K562 (cell line): ENCODE results near the gene ADORA3. TPM values are rescaled to one million over a fixed set of nuclear protein-coding genes. Genes with fewer than 3 reads are reported as not detected.
A peak's percentile ranks its signal among the peaks of the same experiment; 100 is the strongest.

Experiments used
- ATAC-seq: fragments of 200-7000 bp; cut with Tn5 transposase; 3 replicates; pipeline ENCODE4 v1.9.1; 2020; ENCODE audit warnings: moderate library complexity
- BruUV-seq: library from RNA; stranded (reverse); fragments of 400-500 nt; replicated peaks from 2 replicates; lab custom pipeline; 2021; lab: Mats Ljungman, UMichigan
- CTCF ChIA-PET: fragments of 300-600 bp; formaldehyde crosslinking; extraction: SDS; loops from one replicate; lab custom pipeline; 2021; ENCODE audit warnings: low intra/inter-chr PET ratio; lab: Yijun Ruan, JAX
- POLR2A ChIA-PET: fragments of 300-600, 350-650 bp; sonication (Branson Sonifier 250); formaldehyde crosslinking; extraction: SDS; loops from one replicate; lab custom pipeline; 2021; ENCODE audit warnings: antibody characterized with exemption, inconsistent platforms; lab: Yijun Ruan, JAX
- DNase-seq, 4 experiments: peaks; one replicate each; pipeline versions ENCODE4 v3.0.0 to v3.0.0-alpha.2; 2011 to 2018; ENCODE audit warnings: low spot score in 3 of 4, mixed read lengths in 3 of 4; ENCODE audit errors: extremely low read depth in 1 of 4
- FAIRE-seq: peaks from 2 replicates; lab custom pipeline; 2011; peaks lifted over from hg19 to GRCh38; lab: Jason Lieb, UNC
- H2AFZ ChIP-seq: 2 replicates; pipeline ENCODE4 v1.6.0; 2011; ENCODE audit warnings: low read depth, low read length, control low read depth, inconsistent platforms
- H3K27ac ChIP-seq: fragments of 200-600 bp; 3 replicates; pipeline ENCODE4 v1.8.0; 2011; ENCODE audit warnings: low read depth, mild to moderate bottlenecking, control low read depth, inconsistent platforms, low read length, moderate library complexity, mixed read lengths; ENCODE audit errors: extremely low read depth
- H3K27me3 ChIP-seq, 2 experiments: fragments of 300-600 bp in 1 of 2; 2 replicates in 1 of 2; 3 replicates in 1 of 2; pipeline versions ENCODE4 v1.6.0 to v1.8.0; 2011; ENCODE audit warnings: inconsistent platforms in 2 of 2, low read length in 2 of 2, mild to moderate bottlenecking in 1 of 2, mixed read lengths in 1 of 2, moderate library complexity in 1 of 2; ENCODE audit not compliant: control insufficient read depth in 2 of 2, insufficient read depth in 2 of 2
- H3K36me3 ChIP-seq: fragments of 300-600 bp; 3 replicates; pipeline ENCODE4 v1.8.0; 2011; ENCODE audit warnings: mild to moderate bottlenecking, low read length, inconsistent platforms; ENCODE audit not compliant: control insufficient read depth, insufficient read depth
- H3K4me1 ChIP-seq, 2 experiments: fragments of 200-600 bp in 1 of 2; replicated peaks in 1 of 2; 2 replicates in 1 of 2; 3 replicates in 1 of 2; pipeline versions ENCODE4 v1.5.1 to v1.8.0; 2011; ENCODE audit warnings: inconsistent platforms in 2 of 2, low read length in 2 of 2, mild to moderate bottlenecking in 1 of 2, mixed read lengths in 1 of 2, moderate library complexity in 1 of 2; ENCODE audit not compliant: control insufficient read depth in 2 of 2, insufficient read depth in 2 of 2
- H3K4me2 ChIP-seq: 2 replicates; pipeline ENCODE4 v1.6.1; 2011; ENCODE audit warnings: low read length, control low read depth, inconsistent platforms, mixed read lengths; ENCODE audit not compliant: insufficient read depth
- H3K4me3 ChIP-seq: fragments of 200-600 bp; sonication (generic), shearing (Covaris generic); 2 replicates; pipeline ENCODE4 v1.5.1; 2016; ENCODE audit warnings: control low read depth, inconsistent platforms
- H3K79me2 ChIP-seq: fragments of 200-600 bp; 3 replicates; pipeline ENCODE4 v1.8.0; 2011; ENCODE audit warnings: low read length, inconsistent platforms; ENCODE audit not compliant: control insufficient read depth, insufficient read depth
- H3K9ac ChIP-seq, 2 experiments: 2 replicates each; pipeline versions ENCODE4 v1.6.0 to v1.6.1; 2011; ENCODE audit warnings: low read depth in 2 of 2, low read length in 2 of 2, control low read depth in 1 of 2, inconsistent platforms in 1 of 2, mild to moderate bottlenecking in 1 of 2, mixed read lengths in 1 of 2; ENCODE audit not compliant: insufficient read depth in 1 of 2
- H3K9me1 ChIP-seq: one replicate; pipeline ENCODE4 v1.6.0; 2011; ENCODE audit warnings: inconsistent platforms, mild to moderate bottlenecking, low read length, moderate library complexity; ENCODE audit not compliant: control insufficient read depth, insufficient read depth
- H3K9me3 ChIP-seq: replicated peaks from 2 replicates; pipeline ENCODE4 v1.5.1; 2011; ENCODE audit warnings: low read depth, low read length, inconsistent platforms; ENCODE audit not compliant: control insufficient read depth, insufficient read depth
- H4K20me1 ChIP-seq: replicated peaks from 2 replicates; pipeline ENCODE4 v1.6.1; 2011; ENCODE audit warnings: low read length, inconsistent platforms, mixed read lengths; ENCODE audit not compliant: control insufficient read depth, insufficient read depth
- E4F1 ChIP-seq: fragments of 250-450 bp; sonication (Bioruptor Pico); IDR thresholded peaks from 2 replicates; pipeline ENCODE4 v1.5.0; 2021; ENCODE audit warnings: mild to moderate bottlenecking, borderline replicate concordance
- NFIC ChIP-seq: fragments of 450-650 bp; IDR thresholded peaks from 2 replicates; pipeline ENCODE4 v1.6.1; 2017; ENCODE audit warnings: mild to moderate bottlenecking, inconsistent platforms
- NR2F6 ChIP-seq: fragments of 450-650 bp; formaldehyde crosslinking; IDR thresholded peaks from 2 replicates; pipeline ENCODE4 v1.4.0; 2020; ENCODE audit warnings: mild to moderate bottlenecking
- SMAD3 ChIP-seq: fragments of 450-650 bp; formaldehyde crosslinking; conservative IDR thresholded peaks from 2 replicates; pipeline ENCODE4 v1.4.0; 2020; ENCODE audit warnings: mild to moderate bottlenecking
- SREBF1 ChIP-seq: fragments of 150-350 bp; IDR thresholded peaks from 2 replicates; pipeline ENCODE4 v1.6.1; 2014; ENCODE audit warnings: antibody characterized with exemption, low read depth, low read length, borderline replicate concordance
- THAP7 ChIP-seq: fragments of 250-450 bp; sonication (Bioruptor Pico); IDR thresholded peaks from 2 replicates; pipeline ENCODE4 v1.5.0; 2021
- TRIM24 ChIP-seq, 2 experiments: fragments of 450-650 bp; IDR thresholded peaks; 2 replicates each; pipeline ENCODE4 v1.6.1; 2016
- WHSC1 ChIP-seq: IDR thresholded peaks from one replicate; pipeline ENCODE4 v1.6.1; 2012; ENCODE audit warnings: low read length, control low read depth, inconsistent platforms
- ZNF24 ChIP-seq: fragments of 450-650 bp; IDR thresholded peaks from 2 replicates; pipeline ENCODE4 v1.6.1; 2016
- ZNF408 ChIP-seq: fragments of 250-450 bp; sonication (Bioruptor Pico); IDR thresholded peaks from 2 replicates; pipeline ENCODE4 v1.4.0; 2020; ENCODE audit warnings: low read depth, mild to moderate bottlenecking, moderate library complexity
- ZNF668 ChIP-seq: fragments of 250-450 bp; sonication (Bioruptor Pico); IDR thresholded peaks from 2 replicates; pipeline ENCODE4 v1.8.0; 2022; ENCODE audit warnings: mild to moderate bottlenecking, inconsistent platforms
- ZZZ3 ChIP-seq: fragments of 450-650 bp; IDR thresholded peaks from 2 replicates; pipeline ENCODE4 v1.6.1; 2016; ENCODE audit warnings: antibody characterized with exemption, mild to moderate bottlenecking, moderate library complexity
- WGBS: fragments of 100-300 bp; shearing (Covaris generic); methylation state at CpG from one replicate; pipeline ENCODE4 v1.1.6; 2016; ENCODE audit warnings: low coverage, mixed read lengths; ENCODE audit not compliant: insufficient coverage; ENCODE audit errors: missing lambda C conversion rate; 5-methylcytosine and 5-hydroxymethylcytosine counted together
- in situ Hi-C: fragments of 300-500 bp; cut with MboI; formaldehyde crosslinking; loops from 4 replicates; pipeline ENCODE4 v1.15.0; 2018; ENCODE audit warnings: inconsistent platforms, mixed read lengths
- intact Hi-C: fragments of 100-400 bp; cut with micrococcal nuclease; formaldehyde crosslinking; loops from 2 replicates; pipeline ENCODE4 v1.14.2; 2022
- polyA plus RNA-seq, 8 experiments: library from polyadenylated mRNA; depleted of rRNA in 4 of 8; stranded (reverse) in 5 of 8; unstranded in 3 of 8; fragments of >200 nt; fragmentation: Nextera tagmentation in 2 of 8; fragmentation: Illumina TruSeq in 1 of 8; extraction: Ambion mirVana in 2 of 8; extraction: Trizol in 1 of 8; gene quantifications; 2 replicates each; pipeline versions ENCODE4 v1.2.1 to v1.2.3, GENCODE V29; 2011 to 2014; ENCODE audit warnings: inconsistent platforms in 1 of 8, missing spikeins in 1 of 8
- total RNA-seq, 7 experiments: library from RNA; depleted of rRNA in 6 of 7; stranded (reverse); fragments of >200 nt in 6 of 7; fragmentation: Illumina TruSeq in 2 of 7; extraction: Trizol in 2 of 7; gene quantifications; 2 replicates each; pipeline versions ENCODE4 v1.2.1 to v1.2.3, GENCODE V29; 2011 to 2021; ENCODE audit warnings: low replicate concordance in 1 of 7

ADORA3 gene
- total and polyA plus RNA-seq, 9 of the 15 experiments (the other 6 are each of a cell fraction or from before 2014, with no cell fraction given): 0.09 to 0.35 (median 0.16) TPM; not detected in 3

DNA sequence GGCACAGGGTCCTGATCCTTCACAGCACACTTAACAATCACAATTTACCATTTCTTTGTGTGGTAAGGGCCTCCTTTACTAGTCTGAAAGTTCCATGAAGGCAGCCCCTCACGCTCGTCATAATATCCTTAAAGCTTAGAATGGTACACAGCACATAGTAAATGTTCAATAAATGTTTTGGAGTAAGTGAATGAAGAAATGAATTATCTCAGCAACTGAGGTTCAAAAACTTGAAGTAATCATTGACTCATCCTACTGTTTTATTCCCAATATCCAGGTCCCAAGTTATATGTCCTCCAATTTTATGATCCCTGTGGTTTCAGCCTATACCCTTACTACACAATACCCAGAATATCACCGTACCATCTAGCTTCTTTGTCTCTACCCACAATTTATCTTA lies 31.9 kb downstream of the ADORA3 start:
- Histone ChIP-seq H3K27me3 (no peaks in the 10 kb centered on the region), H3K36me3 (peaks cover 33% of the 10 kb centered on the region; the same call in 2 of the 3 replicates), H3K79me2 (no peaks in the 10 kb centered on the region), H3K9me3 (no peaks in the 10 kb centered on the region), H3K27ac (no peak overlapping the region), H3K4me3 (no peak overlapping the region), H4K20me1 (no peaks in the 10 kb centered on the region; the same call in 1 of the 2 replicates), H3K4me2 (no peak overlapping the region), H3K9ac (no peak overlapping the region), H2AFZ (no peak overlapping the region), H3K4me1 (peaks cover 2 to 24% of the 10 kb centered on the region in 2 experiments; a peak in 3 of 5 replicates), H3K9me1 (no peaks in the 10 kb centered on the region)
- in situ Hi-C loops (no loop called here), intact Hi-C loops (no loop called here)
- TF ChIP-seq TRIM24 (IDR thresholded peaks at IDR 0.05) (no peak), THAP7 (CRISPR knock-in tag) (no peak), SREBF1 (no peak), NR2F6 (CRISPR knock-in tag) (no peak), WHSC1 (no peak), ZNF24 (peak; percentile 75)
- no peak for FAIRE-seq
- ATAC-seq: no peak
- CTCF ChIA-PET: no interaction called here
- BruUV-seq: no TSS peak
- no peak for DNase-seq
- POLR2A ChIA-PET: interaction anchor here (0.5 kb wide), 1 partner anchor 187 kb away, joined by 3 read pairs; no protein-coding TSS in a partner anchor
- 95% methylated on average over 3 of the region's 3 CpGs for WGBS

- WGBS: 54% methylated on average over 3 of the region's 3 CpGs
- Histone ChIP-seq H3K27me3 (no peaks in the 10 kb centered on the region), H3K36me3 (peaks cover 33% of the 10 kb centered on the region; the same call in 2 of the 3 replicates), H2AFZ (no peak overlapping the region), H3K4me1 (peaks cover 2 to 19% of the 10 kb centered on the region in 2 experiments; a peak in 3 of 5 replicates), H4K20me1 (no peaks in the 10 kb centered on the region; the same call in 1 of the 2 replicates), H3K9me1 (no peaks in the 10 kb centered on the region), H3K27ac (no peak overlapping the region), H3K9ac (no peak overlapping the region), H3K79me2 (no peaks in the 10 kb centered on the region), H3K9me3 (no peaks in the 10 kb centered on the region), H3K4me2 (no peak overlapping the region), H3K4me3 (no peak overlapping the region)
- no peak for TF ChIP-seq SMAD3 (CRISPR knock-in tag)
- TF ChIP-seq NFIC: peak; percentile 27; the same call in 1 of the 2 replicates
- no peak for TF ChIP-seq ZNF668 (CRISPR knock-in tag)
- no peak for TF ChIP-seq ZZZ3
- no peak for TF ChIP-seq ZNF408 (CRISPR knock-in tag)
- 0 out of 2 replicates have a peak, but pooled peaks have one; percentile 23 for TF ChIP-seq E4F1 (CRISPR knock-in tag)
- no TSS peak for BruUV-seq
- FAIRE-seq: no peak
- CTCF ChIA-PET: no interaction called here
- no peak for ATAC-seq
- POLR2A ChIA-PET: interaction anchor here (0.6 kb wide), 1 partner anchor 27 kb away, joined by 3 read pairs; no protein-coding TSS in a partner anchor
- no peak for DNase-seq
- in situ Hi-C loops: no loop called here
- intact Hi-C loops: no loop called here
Measured at GRCh38 chr1:111471012-111471411, 32.4 kb downstream of the ADORA3 start.
